Transverse colon (tissue), 3 donors: ENCODE data around the gene RAX.

Experiments used
- EP300 ChIP-seq: sonication (generic); formaldehyde crosslinking; IDR thresholded peaks from one replicate; pipeline ENCODE4 v1.6.1; 2017; ENCODE audit warnings: antibody characterized with exemption, low read depth
- POLR2A ChIP-seq: fragments of 450-650 bp; IDR thresholded peaks from one replicate; pipeline ENCODE4 v1.6.1; 2016; ENCODE audit warnings: antibody characterized with exemption, mild to moderate bottlenecking, moderate library complexity
- TF ChIP-seq, protein P1 (sequence below), 5 experiments: fragments of 200-600 bp in 3 of 5; fragments of 450-650 bp in 2 of 5; sonication (generic) in 3 of 5; IDR thresholded peaks; 1 replicate in 2 of 5; 2 replicates in 3 of 5; pipeline ENCODE4 v1.5.1; 2016 to 2017; ENCODE audit warnings: antibody characterized with exemption in 5 of 5, inconsistent platforms in 3 of 5, mild to moderate bottlenecking in 2 of 5, moderate library complexity in 1 of 5

DNA sequence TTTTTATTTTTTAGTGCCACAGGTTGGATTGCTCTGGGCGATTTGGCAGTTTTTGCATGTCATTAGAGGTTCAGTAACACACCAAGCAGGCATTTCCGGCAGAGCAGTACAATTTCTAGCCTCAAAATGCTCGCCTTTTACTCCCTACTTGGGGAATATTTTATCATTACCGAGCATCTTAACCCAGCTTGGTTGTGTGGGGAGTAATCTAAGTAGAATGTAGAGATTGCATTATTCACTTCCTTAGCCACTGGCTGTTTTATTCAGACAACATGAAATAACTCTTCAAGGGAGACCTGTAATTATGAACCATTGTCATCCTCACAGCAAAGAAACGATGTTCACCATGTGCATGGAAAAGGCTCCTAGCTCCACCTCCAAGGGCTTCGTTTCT lies 40.2 kb downstream of the RAX start:
- TF ChIP-seq, protein P1, sequence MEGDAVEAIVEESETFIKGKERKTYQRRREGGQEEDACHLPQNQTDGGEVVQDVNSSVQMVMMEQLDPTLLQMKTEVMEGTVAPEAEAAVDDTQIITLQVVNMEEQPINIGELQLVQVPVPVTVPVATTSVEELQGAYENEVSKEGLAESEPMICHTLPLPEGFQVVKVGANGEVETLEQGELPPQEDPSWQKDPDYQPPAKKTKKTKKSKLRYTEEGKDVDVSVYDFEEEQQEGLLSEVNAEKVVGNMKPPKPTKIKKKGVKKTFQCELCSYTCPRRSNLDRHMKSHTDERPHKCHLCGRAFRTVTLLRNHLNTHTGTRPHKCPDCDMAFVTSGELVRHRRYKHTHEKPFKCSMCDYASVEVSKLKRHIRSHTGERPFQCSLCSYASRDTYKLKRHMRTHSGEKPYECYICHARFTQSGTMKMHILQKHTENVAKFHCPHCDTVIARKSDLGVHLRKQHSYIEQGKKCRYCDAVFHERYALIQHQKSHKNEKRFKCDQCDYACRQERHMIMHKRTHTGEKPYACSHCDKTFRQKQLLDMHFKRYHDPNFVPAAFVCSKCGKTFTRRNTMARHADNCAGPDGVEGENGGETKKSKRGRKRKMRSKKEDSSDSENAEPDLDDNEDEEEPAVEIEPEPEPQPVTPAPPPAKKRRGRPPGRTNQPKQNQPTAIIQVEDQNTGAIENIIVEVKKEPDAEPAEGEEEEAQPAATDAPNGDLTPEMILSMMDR (IDR thresholded peaks at IDR 0.05), result no peak
- TF ChIP-seq EP300 (no peak), POLR2A (no peak)
